ENCODE results near the gene DENND5A. TPM values are rescaled to one million over a fixed set of nuclear protein-coding genes. Genes with fewer than 3 reads are reported as not detected.
"Not testable (repeated sequence)": the region's sequence is repeated elsewhere in the genome, so short reads cannot be mapped to it uniquely, and the experiment has no call there.

DENND5A gene
- total RNA-seq, 3 donors from 2014 or later, result 63.5 to 124 (median 118) TPM

GRCh38 chr11:9201372-9202162 lies 63.6 kb downstream of the DENND5A start:
- intact Hi-C loops (cut with DNase I; ENCODE audit: low total_unique reads), result no loop called here
- no peak for DNase-seq (ENCODE audit: low spot score in 2 of 2)
- Histone ChIP-seq H3K4me1 (no peaks in the 10 kb centered on the region), H3K27ac (no peak overlapping the region), H3K4me3 (no peak overlapping the region), H3K36me3 (no peaks in the 10 kb centered on the region), H3K27me3 (no peaks in the 10 kb centered on the region), H3K9me3 (no peaks in the 10 kb centered on the region)
- no peak for TF ChIP-seq CTCF (IDR thresholded peaks at IDR 0.05)
- no peak for TF ChIP-seq POLR2AphosphoS5 (IDR thresholded peaks at IDR 0.05)
- no peak for TF ChIP-seq POLR2A (IDR thresholded peaks at IDR 0.05)

GRCh38 chr11:9200471-9200870 lies 64.7 kb downstream of the DENND5A start:
- TF ChIP-seq POLR2A (IDR thresholded peaks at IDR 0.05) (no peak), POLR2AphosphoS5 (IDR thresholded peaks at IDR 0.05) (no peak), CTCF (IDR thresholded peaks at IDR 0.05) (no peak)
- Histone ChIP-seq H3K36me3 (no peaks in the 10 kb centered on the region), H3K27ac (no peak overlapping the region), H3K4me1 (no peaks in the 10 kb centered on the region), H3K27me3 (no peaks in the 10 kb centered on the region), H3K4me3 (no peak overlapping the region), H3K9me3 (no peaks in the 10 kb centered on the region)
- no peak for DNase-seq (ENCODE audit: low spot score in 2 of 2)
- intact Hi-C loops (cut with DNase I; ENCODE audit: low total_unique reads), result no loop called here

GRCh38 chr11:9193316-9193715 lies 71.8 kb downstream of the DENND5A start:
- H3K27ac ChIP-seq, result no peak overlapping the region
- TF ChIP-seq POLR2AphosphoS5 (IDR thresholded peaks at IDR 0.05) (no peak), CTCF (IDR thresholded peaks at IDR 0.05) (no peak), POLR2A (IDR thresholded peaks at IDR 0.05) (no peak)
- H3K9me3 ChIP-seq, result no peaks in the 10 kb centered on the region
- H3K4me3 ChIP-seq, result no peak overlapping the region
- no peaks in the 10 kb centered on the region for H3K36me3 ChIP-seq
- H3K27me3 ChIP-seq, result no peaks in the 10 kb centered on the region
- intact Hi-C loops (cut with DNase I; ENCODE audit: low total_unique reads), result no loop called here
- no peaks in the 10 kb centered on the region for H3K4me1 ChIP-seq
- no peak for DNase-seq (ENCODE audit: low spot score in 2 of 2)

GRCh38 chr11:9192561-9192960 lies 72.6 kb downstream of the DENND5A start:
- DNase-seq (ENCODE audit: low spot score in 2 of 2), result no peak
- no peak for TF ChIP-seq POLR2AphosphoS5 (IDR thresholded peaks at IDR 0.05)
- no peak for TF ChIP-seq POLR2A (IDR thresholded peaks at IDR 0.05)
- TF ChIP-seq CTCF (IDR thresholded peaks at IDR 0.05), result no peak
- intact Hi-C loops (cut with DNase I; ENCODE audit: low total_unique reads), result no loop called here
- H3K4me3 ChIP-seq, result no peak overlapping the region
- H3K4me1 ChIP-seq, result no peaks in the 10 kb centered on the region
- no peaks in the 10 kb centered on the region for H3K9me3 ChIP-seq
- no peak overlapping the region for H3K27ac ChIP-seq
- H3K36me3 ChIP-seq, result no peaks in the 10 kb centered on the region
- no peaks in the 10 kb centered on the region for H3K27me3 ChIP-seq

- H3K4me1 ChIP-seq; H3K36me3 ChIP-seq; H3K27ac ChIP-seq; H3K9me3 ChIP-seq; H3K27me3 ChIP-seq; H3K4me3 ChIP-seq; intact Hi-C loops (cut with DNase I; ENCODE audit: low total_unique reads); DNase-seq (ENCODE audit: low spot score in 2 of 2): not testable (repeated sequence)
Observed at GRCh38 chr11:9190326-9191016, 74.7 kb downstream of the DENND5A start.

- H3K4me1 ChIP-seq; H3K9me3 ChIP-seq; intact Hi-C loops (cut with DNase I; ENCODE audit: low total_unique reads); H3K27ac ChIP-seq; H3K27me3 ChIP-seq; DNase-seq (ENCODE audit: low spot score in 2 of 2); H3K4me3 ChIP-seq; H3K36me3 ChIP-seq: not testable (repeated sequence)
Observed at GRCh38 chr11:9188860-9189259, 76.3 kb downstream of the DENND5A start.
